Endothelial cell of umbilical vein (primary cell): ENCODE data around the gene DIP2C. TPM values are rescaled to one million over a fixed set of nuclear protein-coding genes. Genes with fewer than 3 reads are reported as not detected.

Experiments
- BruUV-seq: library from RNA; stranded (reverse); fragments of 400-500 nt; replicated peaks from 2 replicates; lab custom pipeline; 2021; lab: Mats Ljungman, UMichigan
- CTCF ChIA-PET: fragments of 300-600, 350-600 bp; sonication (Branson Sonifier 250); formaldehyde crosslinking; loops from one replicate; lab custom pipeline; 2021; ENCODE audit warnings: antibody characterized with exemption, inconsistent platforms; lab: Charles Lee
- POLR2A ChIA-PET: fragments of 300-600, 350-600 bp; sonication (Branson Sonifier 250); formaldehyde crosslinking; loops from one replicate; lab custom pipeline; 2021; ENCODE audit warnings: antibody characterized with exemption, inconsistent platforms; lab: Charles Lee
- DNase-seq: peaks from one replicate; pipeline ENCODE4 v3.0.0-alpha.2; 2011; ENCODE audit warnings: low read depth, low spot score
- FAIRE-seq: peaks from 2 replicates; lab custom pipeline; 2011; peaks lifted over from hg19 to GRCh38; lab: Jason Lieb, UNC
- H2AFZ ChIP-seq: 2 replicates; pipeline ENCODE4 v1.6.0; 2012; ENCODE audit warnings: low read depth, low read length, control low read depth, inconsistent platforms
- H3K27ac ChIP-seq: 2 replicates; pipeline ENCODE4 v1.5.1; 2011; ENCODE audit warnings: low read depth, mild to moderate bottlenecking, control low read depth, low read length, moderate library complexity; ENCODE audit not compliant: insufficient read depth
- H3K27me3 ChIP-seq, 2 experiments: 2 replicates each; pipeline versions ENCODE4 v1.6.0 to v1.6.1; 2011; ENCODE audit warnings: low read length in 2 of 2, mixed read lengths in 1 of 2; ENCODE audit not compliant: control insufficient read depth in 2 of 2, insufficient read depth in 2 of 2
- H3K36me3 ChIP-seq, 2 experiments: 2 replicates in 1 of 2; 3 replicates in 1 of 2; pipeline ENCODE4 v1.5.1; 2011; ENCODE audit warnings: low read length in 2 of 2, mild to moderate bottlenecking in 1 of 2, moderate library complexity in 1 of 2; ENCODE audit not compliant: control insufficient read depth in 2 of 2, insufficient read depth in 2 of 2; ENCODE audit errors: extremely low read depth in 1 of 2
- H3K4me1 ChIP-seq: 3 replicates; pipeline ENCODE4 v1.5.1; 2011; ENCODE audit warnings: mild to moderate bottlenecking, low read length; ENCODE audit not compliant: control insufficient read depth, insufficient read depth; ENCODE audit errors: extremely low read depth
- H3K4me2 ChIP-seq: 2 replicates; pipeline ENCODE4 v1.6.1; 2011; ENCODE audit warnings: low read length, control low read depth, mixed read lengths; ENCODE audit not compliant: insufficient read depth
- H3K4me3 ChIP-seq, 3 experiments: fragments of 200-600 bp in 1 of 3; sonication (generic), shearing (Covaris generic) in 1 of 3; replicated peaks in 1 of 3; 2 replicates each; pipeline ENCODE4 v1.5.1; 2011 to 2016; ENCODE audit warnings: control low read depth in 3 of 3, low read length in 3 of 3, mild to moderate bottlenecking in 2 of 3, inconsistent platforms in 1 of 3, low read depth in 1 of 3, moderate library complexity in 1 of 3; ENCODE audit not compliant: insufficient read depth in 1 of 3
- H3K79me2 ChIP-seq: 2 replicates; pipeline ENCODE4 v1.6.0; 2012; ENCODE audit warnings: low read length, inconsistent platforms; ENCODE audit not compliant: control insufficient read depth, insufficient read depth
- H3K9ac ChIP-seq: replicated peaks from 2 replicates; pipeline ENCODE3; 2011; ENCODE audit warnings: low read length, control low read depth; ENCODE audit not compliant: insufficient read depth; ENCODE audit errors: extremely low read depth
- H3K9me1 ChIP-seq: replicated peaks from 3 replicates; pipeline ENCODE4 v1.6.0; 2011; ENCODE audit warnings: mild to moderate bottlenecking, low read length; ENCODE audit not compliant: control insufficient read depth, insufficient read depth; ENCODE audit errors: extremely low read depth
- H3K9me3 ChIP-seq: replicated peaks from 2 replicates; pipeline ENCODE4 v1.5.1; 2012; ENCODE audit warnings: low read length, inconsistent platforms; ENCODE audit not compliant: control insufficient read depth, insufficient read depth
- H4K20me1 ChIP-seq: replicated peaks from 2 replicates; pipeline ENCODE3; 2011; ENCODE audit warnings: mild to moderate bottlenecking, low read length; ENCODE audit not compliant: control insufficient read depth, insufficient read depth; ENCODE audit errors: extremely low read depth
- CTCF ChIP-seq, 2 donors: IDR thresholded peaks; 1 replicate in 1 of 2; 2 replicates in 1 of 2; pipeline ENCODE4 v1.5.1; 2011; ENCODE audit warnings: low read length in 2 of 2, mild to moderate bottlenecking in 2 of 2, moderate library complexity in 2 of 2, control low read depth in 1 of 2, inconsistent platforms in 1 of 2, low read depth in 1 of 2; ENCODE audit not compliant: insufficient read depth in 1 of 2; ENCODE audit errors: extremely low read depth in 1 of 2
- EZH2 ChIP-seq: IDR thresholded peaks from 2 replicates; pipeline ENCODE4 v1.6.1; 2012; ENCODE audit warnings: borderline replicate concordance, low read depth, mild to moderate bottlenecking, moderate library complexity, low read length, inconsistent platforms; ENCODE audit not compliant: severe bottlenecking
- FOS ChIP-seq: IDR thresholded peaks from 2 replicates; pipeline ENCODE4 v1.6.1; 2011; ENCODE audit warnings: mild to moderate bottlenecking, low read length, moderate library complexity, borderline replicate concordance; ENCODE audit not compliant: insufficient read depth
- GATA2 ChIP-seq: IDR thresholded peaks from 2 replicates; pipeline ENCODE4 v1.7.0; 2011; ENCODE audit warnings: low read depth, mild to moderate bottlenecking, moderate library complexity, mixed read lengths, low read length; ENCODE audit not compliant: insufficient read length, insufficient read depth
- JUN ChIP-seq: IDR thresholded peaks from 2 replicates; pipeline ENCODE4 v1.6.1; 2011; ENCODE audit warnings: borderline replicate concordance, low read depth; ENCODE audit not compliant: insufficient read length, insufficient read depth
- MAX ChIP-seq: IDR thresholded peaks from 2 replicates; pipeline ENCODE4 v1.6.1; 2011; ENCODE audit not compliant: insufficient read depth, insufficient read length
- MYC ChIP-seq: IDR thresholded peaks from one replicate; pipeline ENCODE4 v1.6.1; 2011; ENCODE audit warnings: mild to moderate bottlenecking, low read depth, low read length
- POLR2A ChIP-seq: IDR thresholded peaks from 2 replicates; pipeline ENCODE4 v1.6.1; 2012; ENCODE audit warnings: low read depth, mild to moderate bottlenecking, control low read depth, low read length
- POLR2AphosphoS5 ChIP-seq: IDR thresholded peaks from 2 replicates; pipeline ENCODE4 v1.6.1; 2012; ENCODE audit warnings: low read depth, mild to moderate bottlenecking, control low read depth, low read length, moderate library complexity; ENCODE audit not compliant: insufficient read depth
- dilution Hi-C: fragments of 300-500 bp; cut with MboI; formaldehyde crosslinking; loops from one replicate; pipeline ENCODE4 v1.15.0; 2019; ENCODE audit warnings: low sequenced_read_pairs; ENCODE audit not compliant: extremely low pct_ligation_motif_present
- intact Hi-C: fragments of 100-400 bp; cut with micrococcal nuclease; formaldehyde crosslinking; loops from one replicate; pipeline ENCODE4 v1.10.0; 2022
- polyA plus RNA-seq, 4 experiments: library from polyadenylated mRNA; depleted of rRNA in 3 of 4; stranded (reverse) in 3 of 4; unstranded in 1 of 4; fragments of >200 nt; gene quantifications; 2 replicates each; pipeline versions ENCODE4 v1.2.1 to v1.2.3, GENCODE V29; 2011 to 2012; ENCODE audit warnings: missing spikeins in 1 of 4
- total RNA-seq: library from RNA; stranded (reverse); gene quantifications from 2 replicates; pipeline ENCODE4 v1.2.3, GENCODE V29; 2021

The DIP2C gene
- total and polyA plus RNA-seq, 2 donors (not counting 3 experiments of a cell fraction or from before 2014, with no cell fraction given) = 3.6 to 10.7 TPM

GRCh38 chr10:551373-552252 is 137.9 kb downstream of the DIP2C start:
- Histone ChIP-seq H3K36me3 (no peaks in the 10 kb centered on the region), H3K27ac (no peak overlapping the region), H3K9me1 (no peaks in the 10 kb centered on the region), H3K9ac (no peak overlapping the region), H3K9me3 (no peaks in the 10 kb centered on the region), H3K4me1 (peaks cover 17% of the 10 kb centered on the region), H3K79me2 (no peaks in the 10 kb centered on the region), H3K4me3 (no peak overlapping the region), H2AFZ (no peak overlapping the region), H3K4me2 (no peak overlapping the region), H4K20me1 (peaks cover 2% of the 10 kb centered on the region), H3K27me3 (no peaks in the 10 kb centered on the region)
- POLR2A ChIA-PET = no interaction called here
- no peak for FAIRE-seq
- BruUV-seq = no TSS peak
- CTCF ChIA-PET = no interaction called here
- intact Hi-C loops (no loop called here), dilution Hi-C loops (no loop called here)
- TF ChIP-seq CTCF (IDR thresholded peaks at IDR 0.05; ENCODE audit: extremely low read depth in 1 of 2, insufficient read depth in 1 of 2, low read depth in 1 of 2, low read length in 2 of 2) = no peak
- no peak for TF ChIP-seq JUN
- TF ChIP-seq MAX = no peak
- TF ChIP-seq EZH2 = no peak
- TF ChIP-seq MYC = no peak
- TF ChIP-seq GATA2 = no peak
- TF ChIP-seq FOS = no peak
- TF ChIP-seq POLR2A = no peak
- no peak for TF ChIP-seq POLR2AphosphoS5
- no peak for DNase-seq
